ENCODE results near the gene ITGAD. TPM values are rescaled to one million over a fixed set of nuclear protein-coding genes. Genes with fewer than 3 reads are reported as not detected.

Gene ITGAD
- total and polyA plus RNA-seq, 4 donors = 0.04 to 3.6 (median 2.1) TPM

DNA sequence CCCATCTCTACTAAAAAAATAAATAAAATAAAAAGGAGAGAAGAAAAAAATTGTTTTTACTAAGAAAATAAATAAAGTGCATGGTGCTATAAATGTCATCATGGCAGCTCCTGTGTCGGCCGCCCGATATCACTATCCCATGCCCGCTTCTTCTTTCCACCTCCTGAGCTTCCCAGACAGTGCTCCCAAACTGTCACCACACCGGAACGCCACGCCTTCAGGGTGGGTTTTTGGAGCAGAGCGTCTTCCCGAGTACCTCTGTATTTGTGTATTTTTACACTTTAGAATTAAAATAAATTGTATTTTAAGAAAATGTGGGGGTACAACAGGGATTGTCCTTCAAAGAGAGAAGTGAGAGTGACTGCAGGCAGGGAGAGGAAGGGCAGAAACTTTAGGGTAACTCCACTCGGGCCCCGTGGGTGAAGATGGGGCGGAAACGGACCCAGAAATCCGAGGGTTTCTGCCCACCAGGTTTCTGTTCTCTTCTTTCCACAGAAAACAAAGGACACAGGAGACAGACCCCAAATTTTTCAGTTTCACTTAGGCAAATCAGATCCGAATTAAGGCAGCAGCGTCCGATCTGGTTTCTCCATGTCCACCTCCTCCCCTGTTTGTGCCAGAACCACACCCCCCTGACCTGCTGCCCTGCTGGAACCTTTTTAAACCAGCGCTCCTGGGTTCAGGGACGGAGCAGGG is 41.7 kb upstream of the ITGAD start:
- no peaks in the 10 kb centered on the region for H3K9me3 ChIP-seq (ENCODE audit: control insufficient read depth in 4 of 4, low read length in 3 of 4)
- H3K4me1 ChIP-seq (ENCODE audit: control insufficient read depth in 4 of 4, insufficient read depth in 4 of 4, low read length in 3 of 4) = no peaks in the 10 kb centered on the region
- peak overlapping the region; percentile 40 to 70 for H3K27ac ChIP-seq (ENCODE audit: low read depth in 1 of 2, low read length in 2 of 2)
- DNase-seq (ENCODE audit: low spot score) = no peak
- peak overlapping the region in 1 of 2 donors; percentile 32 for H3K9ac ChIP-seq (ENCODE audit: low read depth in 1 of 2, low read length in 2 of 2)
- 78% methylated on average over 19 of the region's 19 CpGs for WGBS
- H3K36me3 ChIP-seq (ENCODE audit: control insufficient read depth in 4 of 4, insufficient read depth in 3 of 4, low read depth in 1 of 4, low read length in 3 of 4) = no peaks in the 10 kb centered on the region
- no peak for TF ChIP-seq SP1 (IDR thresholded peaks at IDR 0.05)
- TF ChIP-seq, protein P1, sequence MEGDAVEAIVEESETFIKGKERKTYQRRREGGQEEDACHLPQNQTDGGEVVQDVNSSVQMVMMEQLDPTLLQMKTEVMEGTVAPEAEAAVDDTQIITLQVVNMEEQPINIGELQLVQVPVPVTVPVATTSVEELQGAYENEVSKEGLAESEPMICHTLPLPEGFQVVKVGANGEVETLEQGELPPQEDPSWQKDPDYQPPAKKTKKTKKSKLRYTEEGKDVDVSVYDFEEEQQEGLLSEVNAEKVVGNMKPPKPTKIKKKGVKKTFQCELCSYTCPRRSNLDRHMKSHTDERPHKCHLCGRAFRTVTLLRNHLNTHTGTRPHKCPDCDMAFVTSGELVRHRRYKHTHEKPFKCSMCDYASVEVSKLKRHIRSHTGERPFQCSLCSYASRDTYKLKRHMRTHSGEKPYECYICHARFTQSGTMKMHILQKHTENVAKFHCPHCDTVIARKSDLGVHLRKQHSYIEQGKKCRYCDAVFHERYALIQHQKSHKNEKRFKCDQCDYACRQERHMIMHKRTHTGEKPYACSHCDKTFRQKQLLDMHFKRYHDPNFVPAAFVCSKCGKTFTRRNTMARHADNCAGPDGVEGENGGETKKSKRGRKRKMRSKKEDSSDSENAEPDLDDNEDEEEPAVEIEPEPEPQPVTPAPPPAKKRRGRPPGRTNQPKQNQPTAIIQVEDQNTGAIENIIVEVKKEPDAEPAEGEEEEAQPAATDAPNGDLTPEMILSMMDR (IDR thresholded peaks at IDR 0.05; ENCODE audit: low read depth, low read length, missing input control) = no peak
- TF ChIP-seq FOXA2 (IDR thresholded peaks at IDR 0.05) = no peak
- TF ChIP-seq, protein P2, sequence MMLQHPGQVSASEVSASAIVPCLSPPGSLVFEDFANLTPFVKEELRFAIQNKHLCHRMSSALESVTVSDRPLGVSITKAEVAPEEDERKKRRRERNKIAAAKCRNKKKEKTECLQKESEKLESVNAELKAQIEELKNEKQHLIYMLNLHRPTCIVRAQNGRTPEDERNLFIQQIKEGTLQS (IDR thresholded peaks at IDR 0.05) = no peak
- no peak for TF ChIP-seq RAD21 (IDR thresholded peaks at IDR 0.05)
- TF ChIP-seq TAF1 (conservative IDR thresholded peaks at IDR 0.05) = no peak
- TF ChIP-seq, protein P3, sequence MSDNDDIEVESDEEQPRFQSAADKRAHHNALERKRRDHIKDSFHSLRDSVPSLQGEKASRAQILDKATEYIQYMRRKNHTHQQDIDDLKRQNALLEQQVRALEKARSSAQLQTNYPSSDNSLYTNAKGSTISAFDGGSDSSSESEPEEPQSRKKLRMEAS (IDR thresholded peaks at IDR 0.05) = no peak
- TF ChIP-seq HNF4G (IDR thresholded peaks at IDR 0.05) = no peak
- TF ChIP-seq EGR1 (IDR thresholded peaks at IDR 0.05; ENCODE audit: low read depth in 2 of 2) = no peak
- no peak for TF ChIP-seq YY1 (IDR thresholded peaks at IDR 0.05)
- TF ChIP-seq NR2F2 (IDR thresholded peaks at IDR 0.05) = no peak
- no peak for TF ChIP-seq JUND (IDR thresholded peaks at IDR 0.05)
- no peak for TF ChIP-seq HNF4A (conservative IDR thresholded peaks at IDR 0.05)
- H3K27me3 ChIP-seq (ENCODE audit: control insufficient read depth in 4 of 4, insufficient read depth in 4 of 4, low read length in 3 of 4) = no peaks in the 10 kb centered on the region
- no peak overlapping the region for H3K4me3 ChIP-seq (ENCODE audit: low read depth in 1 of 3, low read length in 3 of 3)

DNA sequence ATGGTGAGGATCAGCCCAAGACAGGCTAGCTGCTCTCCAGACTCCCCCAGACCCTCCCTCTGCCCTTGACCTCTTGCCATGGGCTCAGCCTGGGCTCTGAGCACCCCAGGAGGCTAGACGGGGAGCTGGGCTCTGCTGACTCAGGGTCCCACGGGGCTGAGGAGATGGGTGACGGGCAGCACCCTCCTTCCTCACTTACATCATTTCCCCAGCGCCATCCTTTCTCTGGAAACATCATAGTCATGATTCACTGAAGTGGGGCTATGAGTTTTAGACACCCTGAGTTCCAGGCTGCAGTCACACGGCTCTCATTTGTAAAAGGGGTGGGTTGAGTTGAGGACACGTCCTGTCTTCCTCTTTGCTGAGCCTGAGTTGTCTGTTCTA is 41.2 kb upstream of the ITGAD start:
- DNase-seq (ENCODE audit: low spot score) = no peak
- no peaks in the 10 kb centered on the region for H3K9me3 ChIP-seq (ENCODE audit: control insufficient read depth in 4 of 4, low read length in 3 of 4)
- H3K36me3 ChIP-seq (ENCODE audit: control insufficient read depth in 4 of 4, insufficient read depth in 3 of 4, low read depth in 1 of 4, low read length in 3 of 4) = no peaks in the 10 kb centered on the region
- H3K4me3 ChIP-seq (ENCODE audit: low read depth in 1 of 3, low read length in 3 of 3) = no peak overlapping the region
- 51% methylated on average over 6 of the region's 6 CpGs for WGBS
- peak overlapping the region in 1 of 2 donors; percentile 32 for H3K9ac ChIP-seq (ENCODE audit: low read depth in 1 of 2, low read length in 2 of 2)
- no peaks in the 10 kb centered on the region for H3K4me1 ChIP-seq (ENCODE audit: control insufficient read depth in 4 of 4, insufficient read depth in 4 of 4, low read length in 3 of 4)
- H3K27me3 ChIP-seq (ENCODE audit: control insufficient read depth in 4 of 4, insufficient read depth in 4 of 4, low read length in 3 of 4) = no peaks in the 10 kb centered on the region
- H3K27ac ChIP-seq (ENCODE audit: low read depth in 1 of 2, low read length in 2 of 2) = peak overlapping the region; percentile 40 to 70
- TF ChIP-seq EGR1 (IDR thresholded peaks at IDR 0.05; ENCODE audit: low read depth in 2 of 2) (no peak), FOXA1 (IDR thresholded peaks at IDR 0.05) (no peak), YY1 (IDR thresholded peaks at IDR 0.05) (no peak)
- TF ChIP-seq, protein P4, sequence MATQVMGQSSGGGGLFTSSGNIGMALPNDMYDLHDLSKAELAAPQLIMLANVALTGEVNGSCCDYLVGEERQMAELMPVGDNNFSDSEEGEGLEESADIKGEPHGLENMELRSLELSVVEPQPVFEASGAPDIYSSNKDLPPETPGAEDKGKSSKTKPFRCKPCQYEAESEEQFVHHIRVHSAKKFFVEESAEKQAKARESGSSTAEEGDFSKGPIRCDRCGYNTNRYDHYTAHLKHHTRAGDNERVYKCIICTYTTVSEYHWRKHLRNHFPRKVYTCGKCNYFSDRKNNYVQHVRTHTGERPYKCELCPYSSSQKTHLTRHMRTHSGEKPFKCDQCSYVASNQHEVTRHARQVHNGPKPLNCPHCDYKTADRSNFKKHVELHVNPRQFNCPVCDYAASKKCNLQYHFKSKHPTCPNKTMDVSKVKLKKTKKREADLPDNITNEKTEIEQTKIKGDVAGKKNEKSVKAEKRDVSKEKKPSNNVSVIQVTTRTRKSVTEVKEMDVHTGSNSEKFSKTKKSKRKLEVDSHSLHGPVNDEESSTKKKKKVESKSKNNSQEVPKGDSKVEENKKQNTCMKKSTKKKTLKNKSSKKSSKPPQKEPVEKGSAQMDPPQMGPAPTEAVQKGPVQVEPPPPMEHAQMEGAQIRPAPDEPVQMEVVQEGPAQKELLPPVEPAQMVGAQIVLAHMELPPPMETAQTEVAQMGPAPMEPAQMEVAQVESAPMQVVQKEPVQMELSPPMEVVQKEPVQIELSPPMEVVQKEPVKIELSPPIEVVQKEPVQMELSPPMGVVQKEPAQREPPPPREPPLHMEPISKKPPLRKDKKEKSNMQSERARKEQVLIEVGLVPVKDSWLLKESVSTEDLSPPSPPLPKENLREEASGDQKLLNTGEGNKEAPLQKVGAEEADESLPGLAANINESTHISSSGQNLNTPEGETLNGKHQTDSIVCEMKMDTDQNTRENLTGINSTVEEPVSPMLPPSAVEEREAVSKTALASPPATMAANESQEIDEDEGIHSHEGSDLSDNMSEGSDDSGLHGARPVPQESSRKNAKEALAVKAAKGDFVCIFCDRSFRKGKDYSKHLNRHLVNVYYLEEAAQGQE (IDR thresholded peaks at IDR 0.05) = no peak
- TF ChIP-seq, protein P5, sequence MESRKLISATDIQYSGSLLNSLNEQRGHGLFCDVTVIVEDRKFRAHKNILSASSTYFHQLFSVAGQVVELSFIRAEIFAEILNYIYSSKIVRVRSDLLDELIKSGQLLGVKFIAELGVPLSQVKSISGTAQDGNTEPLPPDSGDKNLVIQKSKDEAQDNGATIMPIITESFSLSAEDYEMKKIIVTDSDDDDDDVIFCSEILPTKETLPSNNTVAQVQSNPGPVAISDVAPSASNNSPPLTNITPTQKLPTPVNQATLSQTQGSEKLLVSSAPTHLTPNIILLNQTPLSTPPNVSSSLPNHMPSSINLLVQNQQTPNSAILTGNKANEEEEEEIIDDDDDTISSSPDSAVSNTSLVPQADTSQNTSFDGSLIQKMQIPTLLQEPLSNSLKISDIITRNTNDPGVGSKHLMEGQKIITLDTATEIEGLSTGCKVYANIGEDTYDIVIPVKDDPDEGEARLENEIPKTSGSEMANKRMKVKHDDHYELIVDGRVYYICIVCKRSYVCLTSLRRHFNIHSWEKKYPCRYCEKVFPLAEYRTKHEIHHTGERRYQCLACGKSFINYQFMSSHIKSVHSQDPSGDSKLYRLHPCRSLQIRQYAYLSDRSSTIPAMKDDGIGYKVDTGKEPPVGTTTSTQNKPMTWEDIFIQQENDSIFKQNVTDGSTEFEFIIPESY (IDR thresholded peaks at IDR 0.05) = no peak
- TF ChIP-seq, protein P1 (IDR thresholded peaks at IDR 0.05; ENCODE audit: low read depth, low read length, missing input control) = no peak
